Stimulated activated CD4-positive, alpha-beta T cell treated with anti-CD3 and anti-CD28 coated beads, Interleukin-15, amount 100 ng/mL, for 48 hours (primary cell): Measurements from ENCODE around the gene ZFYVE16.
"Not testable (repeated sequence)": the region's sequence is repeated elsewhere in the genome, so short reads cannot be mapped to it uniquely, and the experiment has no call there.

Experiments
- DNase-seq, 2 donors: peaks; one replicate each; pipeline ENCODE4 v3.0.0-alpha.2; 2020; ENCODE audit warnings: low read depth in 2 of 2

The ZFYVE16 gene

GRCh38 chr5:80407735-80408483, at the start of gene ZFYVE16:
Gene ZFYVE16 (plus strand): TSS chr5:80408064. CDS start chr5:80434148, 26,084 bp downstream.
- DNase-seq: peak; percentile 91 to 94

- no peak for DNase-seq
Measured at GRCh38 chr5:80360914-80361444, 46.9 kb upstream of the ZFYVE16 start.

- no peak for DNase-seq
Measured at GRCh38 chr5:80364892-80365291, 43.0 kb upstream of the ZFYVE16 start.

- no peak for DNase-seq
Measured at GRCh38 chr5:80368661-80369480, 39.0 kb upstream of the ZFYVE16 start.

GRCh38 chr5:80369521-80369920, 38.3 kb upstream of the ZFYVE16 start:
- DNase-seq: no peak

GRCh38 chr5:80370390-80370789, 37.5 kb upstream of the ZFYVE16 start:
- DNase-seq: no peak

- DNase-seq: no peak
Measured at GRCh38 chr5:80372780-80373179, 35.1 kb upstream of the ZFYVE16 start.

- no peak for DNase-seq
Measured at GRCh38 chr5:80374188-80374587, 33.7 kb upstream of the ZFYVE16 start.

- no peak for DNase-seq
Measured at GRCh38 chr5:80376557-80376956, 31.3 kb upstream of the ZFYVE16 start.

GRCh38 chr5:80382488-80382887, 25.4 kb upstream of the ZFYVE16 start:
- no peak for DNase-seq

GRCh38 chr5:80387063-80387768, 20.6 kb upstream of the ZFYVE16 start:
- no peak for DNase-seq

- DNase-seq: no peak
Measured at GRCh38 chr5:80389580-80389979, 18.3 kb upstream of the ZFYVE16 start.

- not testable (repeated sequence) for DNase-seq
Measured at GRCh38 chr5:80390413-80390812, 17.5 kb upstream of the ZFYVE16 start.

- DNase-seq: not testable (repeated sequence)
Measured at GRCh38 chr5:80391267-80391666, 16.6 kb upstream of the ZFYVE16 start.

GRCh38 chr5:80399526-80400239, 8.2 kb upstream of the ZFYVE16 start:
- no peak for DNase-seq

- not testable (repeated sequence) for DNase-seq
Measured at GRCh38 chr5:80400368-80400767, 7.5 kb upstream of the ZFYVE16 start.

GRCh38 chr5:80403782-80404181, 4.1 kb upstream of the ZFYVE16 start:
- DNase-seq: no peak

- no peak for DNase-seq
Measured at GRCh38 chr5:80406980-80407734, 707 bp upstream of the ZFYVE16 start.

- DNase-seq: peak; percentile 16 to 31
Measured at GRCh38 chr5:80408484-80409366, 861 bp downstream of the ZFYVE16 start.
